RKO (cell line): ENCODE data around the gene FAM217A.

ENCODE experiments used
- DNase-seq: peaks from one replicate; pipeline ENCODE4 v3.0.0-alpha.2; 2016; ENCODE audit warnings: low spot score

Gene FAM217A

GRCh38 chr6:4021854-4022695 is 56.9 kb downstream of the FAM217A start:
- peak; percentile 60 for DNase-seq

GRCh38 chr6:4021133-4021853 is 57.6 kb downstream of the FAM217A start:
- DNase-seq, result peak; percentile 98

- no peak for DNase-seq
Observed at GRCh38 chr6:4020822-4021132, 58.2 kb downstream of the FAM217A start.

- no peak for DNase-seq
Observed at GRCh38 chr6:4018924-4019236, 60.1 kb downstream of the FAM217A start.
